GM18951 (cell line): ENCODE data around the gene TOM1L1.
A peak's percentile ranks its signal among the peaks of the same experiment; 100 is the strongest.

ENCODE experiments used
- POLR2A ChIP-seq: IDR thresholded peaks from 4 replicates; pipeline ENCODE4 v1.6.1; 2011; ENCODE audit warnings: mild to moderate bottlenecking; ENCODE audit not compliant: insufficient read length, insufficient read depth; ENCODE audit errors: extremely low read depth
- in situ Hi-C: fragments of 300-500 bp; cut with MboI; formaldehyde crosslinking; loops from one replicate; pipeline ENCODE4 v1.12.0; 2022; ENCODE audit warnings: low sequenced_read_pairs, mixed read lengths, inconsistent platforms; ENCODE audit not compliant: unreplicated experiment

Gene TOM1L1

DNA sequence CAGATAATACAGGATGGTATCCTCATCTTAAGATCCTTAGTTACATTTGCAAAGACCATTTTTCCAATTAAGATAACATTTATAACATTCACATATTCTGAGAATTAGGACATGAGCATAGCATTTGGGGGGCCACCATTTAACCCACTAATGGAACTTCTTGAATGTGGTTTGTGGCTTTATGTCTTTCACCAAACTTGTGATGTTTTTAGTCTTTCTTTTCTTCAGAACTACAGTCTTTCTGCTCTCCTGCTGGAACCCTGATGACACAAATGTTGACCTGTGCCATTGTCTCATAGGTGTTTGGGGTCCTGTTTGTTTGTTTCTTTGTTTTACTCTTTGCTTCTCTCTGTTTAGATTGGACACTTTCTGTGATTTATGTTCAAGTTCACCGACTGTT, 44.6 kb downstream of the TOM1L1 start:
- in situ Hi-C loops: no loop called here
- no peak for TF ChIP-seq POLR2A

DNA sequence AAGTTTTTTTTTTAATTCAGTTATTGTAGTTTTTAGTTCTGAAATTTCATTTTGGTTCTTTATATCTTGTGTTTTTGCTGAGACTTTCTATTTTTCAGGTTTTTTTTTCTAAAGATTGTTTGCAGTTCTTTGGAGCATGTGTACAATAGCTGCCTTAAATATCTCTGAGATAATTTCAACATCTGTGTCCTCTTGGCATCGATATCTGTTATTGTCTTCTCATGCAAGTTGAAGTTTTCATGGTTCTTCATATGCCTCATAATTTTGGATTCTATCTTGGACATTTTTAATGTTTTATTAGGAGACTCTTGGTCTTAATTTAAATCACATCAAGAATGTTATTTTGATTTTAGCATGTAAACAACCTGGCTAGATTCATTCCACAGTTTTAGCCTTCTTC, 45.0 kb downstream of the TOM1L1 start:
- TF ChIP-seq POLR2A: no peak
- in situ Hi-C loops: no loop called here

DNA sequence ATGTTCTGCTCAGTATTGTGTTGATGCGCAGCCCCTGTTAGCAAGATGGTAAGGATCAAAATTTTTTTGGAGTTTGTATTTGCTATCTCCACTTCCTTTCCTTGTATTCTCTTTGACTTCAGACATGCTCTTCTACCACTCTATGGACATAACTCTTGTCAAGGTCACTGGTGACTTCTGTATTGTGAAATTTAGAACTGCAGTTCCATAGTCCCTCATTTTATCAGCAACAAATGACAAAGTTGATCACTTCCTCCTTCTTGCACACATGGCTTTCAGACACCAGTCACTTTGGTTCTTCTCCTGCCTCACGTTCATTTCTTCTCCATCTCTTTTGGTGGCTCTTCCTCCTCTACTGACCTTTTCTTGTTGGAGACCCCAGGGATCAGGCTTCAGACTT, 46.7 kb downstream of the TOM1L1 start:
- in situ Hi-C loops: no loop called here
- TF ChIP-seq POLR2A: no peak

DNA sequence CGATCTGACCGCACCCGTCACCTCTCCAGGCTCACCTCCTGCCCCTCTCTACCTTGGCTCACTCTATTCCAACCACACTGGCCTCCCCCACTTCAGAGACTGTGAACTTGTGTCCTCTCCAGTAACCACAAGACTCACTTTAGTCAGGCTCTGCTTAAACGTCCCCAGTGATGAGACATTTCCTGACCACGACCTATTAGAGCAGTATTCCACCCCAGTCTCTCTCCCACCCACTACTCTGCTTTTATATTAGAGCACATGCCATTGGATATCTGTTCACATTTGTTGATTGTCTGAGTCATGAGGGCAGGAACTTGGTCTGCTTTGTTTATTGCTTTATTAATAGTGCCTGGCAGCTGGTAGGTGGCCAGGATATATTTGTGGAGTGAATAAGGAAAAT, 47.7 kb downstream of the TOM1L1 start:
- TF ChIP-seq POLR2A: no peak
- in situ Hi-C loops: no loop called here

DNA sequence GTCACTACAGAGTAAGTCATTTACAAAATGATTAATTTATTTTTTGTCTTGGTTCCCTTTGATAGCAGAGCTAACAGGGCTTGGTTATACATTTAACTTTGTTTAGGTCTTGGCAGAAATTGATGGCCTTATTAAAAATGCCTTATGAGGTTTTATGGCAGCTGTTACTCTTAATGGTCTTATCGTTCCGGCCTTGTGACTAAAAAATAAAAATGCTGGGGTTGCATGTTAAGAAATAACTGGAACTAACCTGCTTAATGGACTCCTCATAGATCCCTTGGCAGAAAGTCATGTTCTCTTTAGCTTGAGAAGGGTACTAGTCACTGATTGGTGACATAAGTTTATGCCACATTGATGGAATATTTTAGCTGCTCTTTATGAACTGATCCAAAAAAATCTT, 49.5 kb downstream of the TOM1L1 start:
- no peak for TF ChIP-seq POLR2A

DNA sequence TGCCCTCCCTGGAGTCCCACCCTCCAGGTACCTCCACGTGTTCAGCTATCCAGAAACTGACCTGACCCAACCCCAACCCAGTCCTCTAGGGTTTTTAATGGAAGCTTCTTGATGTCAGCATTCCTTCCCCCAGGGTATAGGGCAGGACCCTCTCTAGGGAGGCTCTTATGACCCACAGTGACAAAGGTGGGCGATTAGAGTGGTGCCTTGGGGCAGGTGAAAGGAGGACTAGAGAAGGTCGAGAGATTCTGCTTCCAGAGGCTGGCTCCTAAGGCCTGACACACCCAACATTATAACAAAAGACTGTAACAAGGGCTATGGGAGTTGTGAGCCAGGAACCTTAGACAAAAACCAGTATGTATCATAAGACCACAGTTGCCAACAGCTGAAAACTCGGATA, 50.6 kb downstream of the TOM1L1 start:
- TF ChIP-seq POLR2A: no peak
- in situ Hi-C loops: no loop called here

More for the DNA sequence above, 49.5 kb downstream of the TOM1L1 start:
- in situ Hi-C loops: no loop called here

DNA sequence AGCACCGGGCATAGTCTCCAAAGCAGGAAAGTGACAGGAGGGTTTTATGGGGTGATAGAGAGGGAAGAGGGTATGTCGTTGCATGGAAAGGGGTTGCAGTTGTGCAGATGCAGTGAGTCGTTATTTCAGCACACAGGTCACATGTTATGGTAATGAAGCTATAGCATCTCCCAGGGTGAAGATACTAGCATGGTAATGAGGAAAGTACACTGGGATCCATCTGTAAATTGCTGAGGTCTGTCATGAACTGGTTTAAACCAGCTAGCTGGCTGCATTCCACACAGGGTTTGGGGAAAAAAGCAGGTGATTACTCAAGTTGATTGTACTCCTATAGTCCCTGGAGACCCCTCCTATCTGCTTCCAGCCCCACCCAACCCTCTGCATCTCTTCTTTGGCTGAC, 56.1 kb downstream of the TOM1L1 start:
- no peak for TF ChIP-seq POLR2A
- in situ Hi-C loops: no loop called here

DNA sequence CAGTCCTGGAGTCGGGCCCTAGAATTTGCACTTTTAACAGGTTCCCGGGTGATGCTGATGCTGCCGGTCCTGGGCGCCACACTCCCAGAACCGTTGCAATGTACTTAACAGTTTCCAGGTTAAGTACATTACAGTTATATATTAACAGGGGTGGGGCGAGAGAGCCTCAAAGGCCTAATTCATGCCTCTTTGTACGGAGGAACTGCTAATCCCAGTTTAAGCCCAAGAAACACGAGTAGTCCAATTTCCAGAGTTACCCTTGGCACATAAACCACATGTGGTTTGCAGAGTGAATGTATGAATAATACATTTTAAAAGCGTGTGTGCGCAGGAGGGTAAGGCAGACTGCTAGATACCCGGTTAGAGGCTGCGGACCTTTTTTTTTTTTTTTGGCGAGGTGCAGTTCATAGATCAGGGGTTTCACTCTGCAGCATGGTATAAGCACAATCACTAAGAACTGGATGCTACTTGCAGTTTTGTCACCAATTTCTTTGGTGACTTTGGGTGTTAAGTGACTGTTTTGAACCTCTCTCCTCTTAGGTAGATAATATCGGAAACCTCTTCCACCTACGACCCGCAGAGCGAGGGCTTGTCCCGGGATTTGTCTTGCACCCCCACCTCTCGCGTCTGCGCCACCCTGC, 67.1 kb downstream of the TOM1L1 start:
- no peak for TF ChIP-seq POLR2A
- in situ Hi-C loops: no loop called here

DNA sequence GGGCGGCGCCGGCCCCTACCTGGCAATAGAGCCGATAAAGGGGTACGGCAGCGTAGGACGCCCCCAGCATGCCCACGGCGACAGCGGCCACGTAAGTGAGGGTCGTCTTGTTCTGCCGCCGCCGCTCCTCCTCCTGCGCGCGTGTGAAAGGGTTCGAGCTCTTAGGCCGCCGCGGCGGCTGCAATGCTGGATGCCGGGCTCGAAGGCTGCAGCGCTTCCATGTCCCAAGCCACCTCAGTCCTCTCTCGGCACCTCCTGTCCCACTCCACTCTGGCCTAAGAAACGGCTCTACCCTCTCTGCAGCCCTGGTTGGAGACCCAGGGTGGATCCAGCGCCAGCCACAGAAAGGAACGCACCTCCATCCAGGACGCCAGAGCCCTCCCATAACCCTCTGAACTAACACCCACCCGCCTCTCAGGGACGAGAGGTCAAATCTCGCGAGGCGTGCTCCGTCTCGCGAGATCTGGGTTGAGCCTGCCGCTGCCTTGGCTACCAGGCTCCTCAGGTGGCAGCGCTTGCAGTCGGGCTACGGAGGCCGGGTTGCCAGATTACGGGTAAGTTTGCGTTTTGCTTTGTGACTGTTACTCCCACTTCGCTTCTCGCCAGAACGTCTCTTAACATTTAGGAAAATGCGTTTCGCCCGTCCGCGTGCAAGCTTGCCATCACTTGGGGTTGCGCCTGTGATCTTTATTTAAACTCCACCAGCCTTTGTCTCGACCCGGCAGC, 67.8 kb downstream of the TOM1L1 start, which contains the start of the genes COX11 and STXBP4:
Gene COX11, minus strand, starts transcription at position 393 of the 726 bp plus-strand sequence. Its CDS starts 8 bp downstream, at position 385.
Gene STXBP4, plus strand, starts transcription at position 504 of the 726 bp plus-strand sequence. CDS start 17,455 bp downstream, outside the sequence.
- TF ChIP-seq POLR2A: peak; percentile 87
- in situ Hi-C loops: no loop called here

DNA sequence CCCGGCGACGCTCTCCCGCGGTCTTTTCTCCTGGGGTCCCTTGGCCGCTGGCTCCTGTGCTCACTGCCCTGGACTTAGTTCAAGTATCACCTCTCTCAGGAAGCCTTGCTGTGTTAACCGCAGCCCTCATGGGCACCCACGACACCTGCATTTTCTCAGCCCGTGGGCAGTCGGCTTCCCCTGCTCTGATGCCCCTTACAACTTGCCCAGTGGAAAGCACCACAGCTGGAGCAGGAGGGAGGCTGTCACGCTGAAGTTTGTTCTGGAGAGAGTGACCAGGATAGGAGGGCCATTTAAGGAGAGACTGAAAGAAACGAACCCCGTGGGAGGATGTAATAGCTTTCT, 68.3 kb downstream of the TOM1L1 start:
- in situ Hi-C loops: no loop called here
- TF ChIP-seq POLR2A: no peak

DNA sequence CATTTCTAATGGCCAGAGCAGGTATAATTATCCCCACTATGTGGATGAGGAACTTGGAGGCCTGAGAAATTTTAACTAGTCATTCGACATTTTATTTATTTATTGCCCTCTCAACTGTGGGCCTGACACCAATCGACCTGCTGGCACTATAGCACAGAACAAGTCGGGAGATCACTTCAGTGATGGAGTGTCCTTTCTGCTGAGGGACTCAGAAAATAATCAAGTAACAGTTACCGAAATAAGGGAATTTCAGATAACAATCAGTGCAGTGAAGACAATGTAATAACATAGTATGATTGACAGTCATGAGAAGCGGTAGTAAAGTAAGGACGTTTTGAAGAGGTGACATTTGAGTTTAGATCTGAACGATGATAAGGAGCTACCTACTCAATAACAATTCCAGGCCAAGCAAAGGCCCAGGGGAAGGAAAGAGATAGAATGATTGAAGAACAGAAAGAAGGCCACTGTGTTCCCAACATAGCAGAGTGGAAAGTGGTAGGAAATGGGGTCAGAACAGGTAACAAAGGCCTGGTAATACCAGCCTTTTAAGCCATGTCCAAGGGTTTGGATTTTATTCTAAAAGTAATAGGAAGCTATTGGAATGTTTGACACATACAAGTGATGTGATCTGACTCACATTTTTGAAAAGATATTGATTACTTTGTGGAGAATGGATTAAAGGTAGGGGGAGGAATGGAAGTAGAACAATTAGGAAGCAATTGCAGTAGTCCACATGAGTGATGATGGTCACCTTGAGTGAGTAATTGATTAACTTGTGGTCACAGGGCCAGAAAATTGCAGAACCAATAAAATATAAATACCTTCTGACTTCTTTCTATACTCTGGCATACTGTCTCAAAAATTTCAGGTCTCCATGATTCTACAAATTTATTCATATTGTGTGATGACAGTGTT, 69.3 kb downstream of the TOM1L1 start:
- in situ Hi-C loops: no loop called here
- no peak for TF ChIP-seq POLR2A

DNA sequence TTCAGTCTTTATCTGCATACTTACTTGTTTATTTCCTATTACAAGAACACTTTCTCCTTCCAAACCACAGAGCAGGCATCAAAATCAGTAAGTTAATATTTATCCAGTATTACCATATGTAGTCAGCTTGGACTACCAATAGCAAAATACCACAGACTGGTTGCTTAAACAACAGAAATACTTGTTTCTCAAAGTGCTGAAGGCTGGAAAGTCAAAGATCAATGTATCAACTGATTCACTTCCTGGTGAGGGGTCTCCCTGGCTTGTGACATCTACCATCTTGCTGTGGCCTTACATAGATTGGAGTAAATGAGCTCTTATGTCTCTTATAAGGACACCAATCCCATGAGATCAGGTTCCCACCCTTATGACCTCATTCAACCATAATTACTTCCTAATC, 70.5 kb downstream of the TOM1L1 start:
- in situ Hi-C loops: no loop called here

DNA sequence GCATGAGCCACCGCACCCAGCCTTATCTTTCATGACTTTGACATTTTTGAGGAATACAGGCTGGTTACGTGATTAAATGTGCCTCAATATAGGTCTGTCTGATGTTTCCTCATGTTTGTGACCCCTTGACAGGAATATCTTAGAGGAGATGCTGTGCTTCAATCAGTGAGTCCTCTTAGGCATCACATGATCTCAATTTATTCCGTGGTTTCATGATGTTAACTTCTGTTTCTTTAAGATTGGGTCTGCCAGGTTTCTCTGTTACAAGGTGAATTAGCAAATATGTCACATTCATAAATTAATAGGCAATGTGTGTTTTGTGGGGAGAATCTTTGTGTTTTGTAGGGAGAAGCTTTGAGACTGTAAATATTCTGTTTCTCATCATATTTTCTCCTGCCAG, 71.2 kb downstream of the TOM1L1 start:
- TF ChIP-seq POLR2A: no peak
- in situ Hi-C loops: no loop called here

More for the DNA sequence above, 70.5 kb downstream of the TOM1L1 start:
- TF ChIP-seq POLR2A: no peak
